Adrenal gland (tissue), 5 donors: Measurements from ENCODE around the gene NREP.

Experiments used
- CTCF ChIP-seq, 6 experiments: fragments of 450-650 bp in 4 of 6; fragments of 200-600 bp in 2 of 6; sonication (generic) in 1 of 6; IDR thresholded peaks; 1 replicate in 5 of 6; 2 replicates in 1 of 6; pipeline versions ENCODE4 v1.5.1 to v1.8.0; 2016 to 2021; ENCODE audit warnings: antibody characterized with exemption in 6 of 6, mild to moderate bottlenecking in 2 of 6, moderate library complexity in 1 of 6
- POLR2A ChIP-seq, 2 donors: fragments of 450-650 bp; IDR thresholded peaks; one replicate each; pipeline ENCODE4 v1.6.1; 2017; ENCODE audit warnings: antibody characterized with exemption in 2 of 2, mild to moderate bottlenecking in 2 of 2, moderate library complexity in 1 of 2
- donor health status: DM: no; HTN: no; CAD: no.

GRCh38 chr5:111781200-111781599 lies 24.2 kb upstream of the NREP start:
- no peak for TF ChIP-seq POLR2A (IDR thresholded peaks at IDR 0.05)
- TF ChIP-seq CTCF (IDR thresholded peaks at IDR 0.05), result no peak
